Bronchial epithelial cell (primary cell): Measurements from ENCODE around the gene NOLC1. TPM values are rescaled to one million over a fixed set of nuclear protein-coding genes. Genes with fewer than 3 reads are reported as not detected.

Experiments
- DNase-seq: peaks from one replicate; pipeline ENCODE4 v3.0.0-alpha.2; 2010; ENCODE audit warnings: low read depth
- FAIRE-seq: peaks from 2 replicates; lab custom pipeline; 2011; peaks lifted over from hg19 to GRCh38; lab: Jason Lieb, UNC
- H3K27me3 ChIP-seq: 2 replicates; pipeline ENCODE4 v1.5.1; 2011; ENCODE audit warnings: low read length; ENCODE audit not compliant: control insufficient read depth, insufficient read depth
- H3K36me3 ChIP-seq: 2 replicates; pipeline ENCODE4 v1.5.1; 2011; ENCODE audit warnings: low read length; ENCODE audit not compliant: control insufficient read depth, insufficient read depth
- H3K4me3 ChIP-seq: 2 replicates; pipeline ENCODE4 v1.5.1; 2011; ENCODE audit warnings: mild to moderate bottlenecking, low read depth, low read length, control low read depth
- CTCF ChIP-seq: IDR thresholded peaks from 2 replicates; pipeline ENCODE4 v1.5.1; 2011; ENCODE audit warnings: mild to moderate bottlenecking, moderate library complexity, low read length, control low read depth, inconsistent platforms; ENCODE audit not compliant: insufficient read depth, severe bottlenecking
- total RNA-seq: library from RNA; depleted of rRNA; stranded (reverse); fragments of >200 nt; gene quantifications from 2 replicates; pipeline ENCODE4 v1.2.1, GENCODE V29; 2014

Gene NOLC1
- total RNA-seq, 1 donor from 2014 or later: 56.6 TPM

DNA sequence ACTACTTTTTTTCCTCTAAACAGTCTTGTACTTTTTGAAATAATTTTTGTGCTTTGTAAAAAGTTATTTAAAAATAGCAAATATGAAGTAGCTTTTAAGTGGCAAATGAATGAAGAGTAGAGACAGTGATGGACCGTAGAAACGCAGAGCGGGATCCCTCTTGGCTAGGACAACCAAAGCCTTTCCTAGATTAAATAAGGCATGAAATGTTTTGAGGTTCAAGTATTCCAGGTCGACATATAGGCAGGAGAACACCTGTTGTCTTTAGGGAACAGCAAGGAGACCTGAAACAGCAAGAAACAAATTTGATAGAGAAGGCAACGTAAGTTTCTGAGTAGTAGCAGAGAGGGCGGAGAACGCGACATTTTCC, 20.0 kb upstream of the NOLC1 start:
- no peak for DNase-seq
- FAIRE-seq: no peak
- Histone ChIP-seq H3K4me3 (no peak overlapping the region), H3K27me3 (no peaks in the 10 kb centered on the region), H3K36me3 (no peaks in the 10 kb centered on the region)
- TF ChIP-seq CTCF: no peak

DNA sequence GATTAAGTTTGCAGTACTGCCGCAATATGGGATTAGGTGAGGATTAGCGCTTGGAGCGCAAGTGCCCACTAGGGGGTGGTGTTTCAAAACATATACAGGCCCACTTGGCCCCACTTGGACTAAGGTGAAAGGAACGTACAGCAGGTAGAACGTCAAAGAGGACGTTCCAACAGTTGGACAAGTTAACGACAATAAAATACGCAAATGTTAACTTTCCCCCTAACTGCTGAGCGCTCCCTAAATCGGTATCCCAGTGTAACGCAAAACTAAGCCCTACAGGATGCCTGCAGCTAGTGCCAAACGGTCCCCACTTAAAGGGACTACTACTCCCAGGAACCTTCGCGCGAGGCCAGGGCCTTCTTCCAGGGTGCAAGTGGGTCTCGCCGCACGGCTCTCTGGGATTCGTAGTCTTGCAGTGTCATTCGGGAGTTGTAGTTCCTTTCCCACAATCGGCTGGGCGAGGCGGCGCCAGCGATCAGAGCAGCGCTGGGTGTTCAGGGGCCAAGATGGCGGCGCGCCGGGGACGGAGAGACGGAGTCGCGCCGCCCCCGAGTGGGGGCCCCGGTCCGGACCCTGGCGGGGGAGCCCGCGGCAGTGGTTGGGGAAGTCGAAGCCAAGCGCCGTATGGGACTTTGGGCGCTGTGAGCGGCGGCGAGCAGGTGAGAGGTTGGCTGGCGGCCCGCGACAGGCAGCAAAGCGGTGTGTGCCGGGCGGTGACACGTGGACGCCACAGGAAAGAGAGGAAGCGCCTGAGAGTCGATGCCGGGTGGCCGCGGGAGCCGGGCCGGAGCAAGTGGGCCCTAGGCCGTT, 19.4 kb upstream of the NOLC1 start, which contains the start of gene PPRC1:
PPRC1 (plus strand) TSS at position 478 of the 810 bp plus-strand sequence; CDS start at position 507, 29 bp downstream.
- H3K4me3 ChIP-seq: peak within 1 kb of the TSS; percentile 100
- TF ChIP-seq CTCF: peak; percentile 87
- FAIRE-seq (peak; percentile 28), DNase-seq (peak; percentile 96)
- peaks cover 3% of the 10 kb centered on the region for H3K36me3 ChIP-seq
- no peaks in the 10 kb centered on the region for H3K27me3 ChIP-seq

DNA sequence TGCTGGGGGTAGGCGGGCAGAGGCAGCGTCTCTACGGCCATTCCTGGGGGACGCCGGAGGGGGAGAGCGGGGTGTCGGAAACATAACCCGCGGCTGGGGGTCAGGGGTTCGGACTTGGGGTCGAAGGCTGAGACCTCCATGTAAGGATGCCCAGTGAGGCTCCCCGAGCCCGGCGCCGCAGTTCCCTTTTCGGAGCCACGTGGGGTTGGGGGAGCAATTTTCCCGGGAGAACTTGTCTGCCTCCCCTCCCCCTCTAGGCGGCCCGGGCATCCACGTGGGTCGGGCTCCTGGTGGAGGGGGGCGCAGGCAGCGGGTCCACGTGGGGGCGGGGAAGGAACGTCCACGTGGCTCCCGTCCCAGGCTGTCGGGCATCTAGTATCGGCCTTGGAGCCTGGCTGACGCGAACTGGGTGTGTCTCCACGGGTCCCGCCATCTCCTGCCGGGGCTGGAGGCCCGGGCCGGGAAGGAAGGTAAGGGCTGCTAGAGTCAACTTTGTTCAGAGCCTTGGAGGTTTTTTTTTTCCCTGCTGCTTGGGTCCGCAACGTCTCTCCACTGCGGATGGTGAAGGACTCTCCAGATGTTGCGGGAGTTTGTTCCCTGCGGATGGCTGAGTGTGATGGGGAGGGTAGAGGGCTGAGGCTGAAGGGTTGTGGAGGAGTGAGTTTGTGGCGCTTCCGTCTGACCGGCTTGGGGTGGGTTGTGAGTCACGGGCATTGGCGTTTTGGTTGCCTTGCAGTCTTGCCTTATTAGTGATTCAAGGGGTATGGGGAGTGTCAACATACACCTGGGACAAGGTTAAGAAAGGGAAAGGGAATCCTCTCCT, 18.6 kb upstream of the NOLC1 start:
- FAIRE-seq (no peak), DNase-seq (peak; percentile 91)
- no peaks in the 10 kb centered on the region for H3K27me3 ChIP-seq
- H3K4me3 ChIP-seq: peak overlapping the region; percentile 100
- TF ChIP-seq CTCF: no peak
- H3K36me3 ChIP-seq: peaks cover 9% of the 10 kb centered on the region

- DNase-seq (no peak), FAIRE-seq (no peak)
- Histone ChIP-seq H3K36me3 (peaks cover 16% of the 10 kb centered on the region), H3K4me3 (peak overlapping the region; percentile 100), H3K27me3 (no peaks in the 10 kb centered on the region)
- no peak for TF ChIP-seq CTCF
Measured at GRCh38 chr10:102134416-102134815, 17.8 kb upstream of the NOLC1 start.

- Histone ChIP-seq H3K36me3 (peaks cover 31% of the 10 kb centered on the region), H3K4me3 (no peak overlapping the region), H3K27me3 (no peaks in the 10 kb centered on the region)
- TF ChIP-seq CTCF: no peak
- DNase-seq: no peak
- FAIRE-seq: no peak
Measured at GRCh38 chr10:102135956-102136526, 16.1 kb upstream of the NOLC1 start.
